Upper lobe of right lung (tissue), 1 donor: ENCODE results near the gene MSX2. TPM values are rescaled to one million over a fixed set of nuclear protein-coding genes. Genes with fewer than 3 reads are reported as not detected.

Source experiments
- ATAC-seq: fragments of 200-7000 bp; cut with Tn5 transposase; one replicate; pipeline ENCODE4 v1.9.1; 2020; ENCODE audit warnings: mild to moderate bottlenecking, moderate library complexity
- DNase-seq: peaks from one replicate; pipeline ENCODE4 v3.0.0-alpha.2; 2020
- H3K27ac ChIP-seq: fragments of 200-600 bp; one replicate; pipeline ENCODE4 v1.8.0; 2022
- H3K27me3 ChIP-seq: fragments of 200-600 bp; one replicate; pipeline ENCODE4 v1.8.0; 2022; ENCODE audit warnings: mild to moderate bottlenecking
- H3K36me3 ChIP-seq: fragments of 200-600 bp; one replicate; pipeline ENCODE4 v1.8.0; 2022
- H3K4me1 ChIP-seq: fragments of 200-600 bp; one replicate; pipeline ENCODE4 v1.8.0; 2022
- H3K4me3 ChIP-seq: fragments of 200-600 bp; one replicate; pipeline ENCODE4 v1.8.0; 2022; ENCODE audit warnings: mild to moderate bottlenecking
- H3K9me3 ChIP-seq: fragments of 200-600 bp; one replicate; pipeline ENCODE4 v1.8.0; 2022
- CTCF ChIP-seq: fragments of 200-600 bp; IDR thresholded peaks from one replicate; pipeline ENCODE4 v1.8.0; 2022; ENCODE audit warnings: antibody characterized with exemption
- intact Hi-C: fragments of 100-400 bp; cut with DNase I; formaldehyde crosslinking; loops from one replicate; pipeline ENCODE4 v1.11.0; 2022
- total RNA-seq: library from RNA; stranded (reverse); fragmentation: NEBNext Ultra II Directional; extraction: Animal tissue kit (Norgen Biotek cat#: 25700); gene quantifications from one replicate; pipeline ENCODE4 v1.2.1, GENCODE V29; 2021
- donor health status: DM: no; HTN: yes; CAD: no; lungs with severe emphysema.

Gene MSX2
- total RNA-seq, 1 donor from 2014 or later: 0.52 TPM

- no peaks in the 10 kb centered on the region for H3K4me1 ChIP-seq
- peaks cover 60% of the 10 kb centered on the region for H3K27me3 ChIP-seq
- no peak overlapping the region for H3K27ac ChIP-seq
- no peaks in the 10 kb centered on the region for H3K36me3 ChIP-seq
- DNase-seq (no peak), ATAC-seq (peak; percentile 64)
- no peak overlapping the region for H3K4me3 ChIP-seq
- no peak for TF ChIP-seq CTCF
- intact Hi-C loops: no loop called here
- H3K9me3 ChIP-seq: no peaks in the 10 kb centered on the region
Measured at GRCh38 chr5:174693697-174694385, 30.5 kb upstream of the MSX2 start.

- H3K27ac ChIP-seq: no peak overlapping the region
- ATAC-seq: peak; percentile 11
- no peaks in the 10 kb centered on the region for H3K4me1 ChIP-seq
- DNase-seq: no peak
- peaks cover 52% of the 10 kb centered on the region for H3K27me3 ChIP-seq
- no peak for TF ChIP-seq CTCF
- H3K36me3 ChIP-seq: no peaks in the 10 kb centered on the region
- H3K4me3 ChIP-seq: no peak overlapping the region
- intact Hi-C loops: no loop called here
- H3K9me3 ChIP-seq: no peaks in the 10 kb centered on the region
Measured at GRCh38 chr5:174694611-174695010, 29.8 kb upstream of the MSX2 start.

GRCh38 chr5:174698156-174698555 is 26.2 kb upstream of the MSX2 start:
- no peak for TF ChIP-seq CTCF
- no peaks in the 10 kb centered on the region for H3K4me1 ChIP-seq
- H3K27ac ChIP-seq: no peak overlapping the region
- no peaks in the 10 kb centered on the region for H3K9me3 ChIP-seq
- intact Hi-C loops: no loop called here
- H3K27me3 ChIP-seq: peaks cover 28% of the 10 kb centered on the region
- no peaks in the 10 kb centered on the region for H3K36me3 ChIP-seq
- ATAC-seq: no peak
- no peak overlapping the region for H3K4me3 ChIP-seq
- DNase-seq: no peak

- H3K4me3 ChIP-seq: no peak overlapping the region
- H3K27me3 ChIP-seq: peaks cover 20% of the 10 kb centered on the region
- DNase-seq: no peak
- H3K9me3 ChIP-seq: no peaks in the 10 kb centered on the region
- no peak for TF ChIP-seq CTCF
- ATAC-seq: no peak
- H3K27ac ChIP-seq: no peak overlapping the region
- H3K4me1 ChIP-seq: no peaks in the 10 kb centered on the region
- H3K36me3 ChIP-seq: no peaks in the 10 kb centered on the region
- intact Hi-C loops: no loop called here
Measured at GRCh38 chr5:174699131-174699530, 25.3 kb upstream of the MSX2 start.

GRCh38 chr5:174706997-174707572 is 17.3 kb upstream of the MSX2 start:
- Histone ChIP-seq H3K36me3 (no peaks in the 10 kb centered on the region), H3K27ac (no peak overlapping the region), H3K4me3 (no peak overlapping the region), H3K27me3 (peaks cover 28% of the 10 kb centered on the region), H3K4me1 (no peaks in the 10 kb centered on the region), H3K9me3 (no peaks in the 10 kb centered on the region)
- intact Hi-C loops: no loop called here
- ATAC-seq (no peak), DNase-seq (no peak)
- TF ChIP-seq CTCF: no peak
